SU-DHL-6 (cell line): ENCODE results near the gene CMTM8.
"Not testable (repeated sequence)": the region's sequence is repeated elsewhere in the genome, so short reads cannot be mapped to it uniquely, and the experiment has no call there.

Source experiments
- H2AFZ ChIP-seq: fragments of 200-600 bp; sonication (generic); 2 replicates; pipeline ENCODE4 v1.6.1; 2014; ENCODE audit warnings: low read depth, mild to moderate bottlenecking, moderate library complexity, mixed read lengths, antibody characterized with exemption, low read length; ENCODE audit not compliant: severe bottlenecking
- H3F3A ChIP-seq: fragments of 200-600 bp; shearing (Covaris generic); 2 replicates; pipeline ENCODE4 v1.6.0; 2016; ENCODE audit warnings: antibody characterized with exemption, mild to moderate bottlenecking; ENCODE audit not compliant: insufficient read depth
- H3K27ac ChIP-seq: fragments of 200-600 bp; sonication (generic); 2 replicates; pipeline ENCODE4 v1.5.1; 2016; ENCODE audit warnings: low read depth, mild to moderate bottlenecking, low read length, moderate library complexity, mixed read lengths
- H3K27me3 ChIP-seq: fragments of 200-600 bp; sonication (generic), shearing (Covaris generic); 2 replicates; pipeline ENCODE4 v1.6.0; 2014; ENCODE audit warnings: mild to moderate bottlenecking, low read length
- H3K36me3 ChIP-seq: fragments of 200-600 bp; sonication (generic); 2 replicates; pipeline ENCODE4 v1.6.1; 2014; ENCODE audit warnings: mild to moderate bottlenecking, low read length, mixed read lengths
- H3K4me2 ChIP-seq: fragments of 300-600, 200-600 bp; shearing (Covaris generic), sonication (generic); 2 replicates; pipeline ENCODE4 v1.6.0; 2014; ENCODE audit warnings: low read length, low read depth, mild to moderate bottlenecking; ENCODE audit not compliant: poor library complexity, severe bottlenecking
- H3K4me3 ChIP-seq: fragments of 200-600 bp; sonication (generic); 2 replicates; pipeline ENCODE4 v1.5.1; 2014; ENCODE audit warnings: antibody characterized with exemption, low read length, mild to moderate bottlenecking, mixed read lengths; ENCODE audit not compliant: insufficient read depth, poor library complexity, severe bottlenecking
- H3K79me2 ChIP-seq: fragments of 200-600 bp; sonication (generic); 2 replicates; pipeline ENCODE4 v1.6.1; 2014; ENCODE audit warnings: mild to moderate bottlenecking, low read length, moderate library complexity; ENCODE audit not compliant: insufficient read depth
- H3K9ac ChIP-seq: fragments of 200-600 bp; sonication (generic); 2 replicates; pipeline ENCODE4 v1.7.0; 2014; ENCODE audit warnings: mild to moderate bottlenecking, low read length
- H3K9me2 ChIP-seq: fragments of 200-600 bp; sonication (generic); replicated peaks from 2 replicates; pipeline ENCODE4 v1.6.1; 2014; ENCODE audit warnings: low read length; ENCODE audit not compliant: insufficient read depth
- H3K9me3 ChIP-seq: fragments of 200-600 bp; sonication (generic); 2 replicates; pipeline ENCODE4 v1.6.1; 2014; ENCODE audit warnings: low read length, mixed read lengths; ENCODE audit not compliant: insufficient read depth
- H4K20me1 ChIP-seq: fragments of 200-600 bp; sonication (generic); 2 replicates; pipeline ENCODE4 v1.6.1; 2014; ENCODE audit warnings: low read depth, mild to moderate bottlenecking, antibody characterized with exemption, low read length, moderate library complexity, mixed read lengths
- EZH2phosphoT487 ChIP-seq: fragments of 200-600 bp; sonication (generic), shearing (Covaris generic); conservative IDR thresholded peaks from 2 replicates; pipeline ENCODE4 v1.6.1; 2018; ENCODE audit warnings: mild to moderate bottlenecking, antibody characterized with exemption, low read length, moderate library complexity, mixed read lengths
- TF ChIP-seq, protein P1 (sequence below): fragments of 200-600 bp; sonication (generic); IDR thresholded peaks from one replicate; pipeline ENCODE4 v1.5.1; 2017; ENCODE audit warnings: antibody characterized with exemption, mild to moderate bottlenecking, low read length, moderate library complexity; ENCODE audit not compliant: insufficient read depth, poor library complexity, severe bottlenecking

The CMTM8 gene

DNA sequence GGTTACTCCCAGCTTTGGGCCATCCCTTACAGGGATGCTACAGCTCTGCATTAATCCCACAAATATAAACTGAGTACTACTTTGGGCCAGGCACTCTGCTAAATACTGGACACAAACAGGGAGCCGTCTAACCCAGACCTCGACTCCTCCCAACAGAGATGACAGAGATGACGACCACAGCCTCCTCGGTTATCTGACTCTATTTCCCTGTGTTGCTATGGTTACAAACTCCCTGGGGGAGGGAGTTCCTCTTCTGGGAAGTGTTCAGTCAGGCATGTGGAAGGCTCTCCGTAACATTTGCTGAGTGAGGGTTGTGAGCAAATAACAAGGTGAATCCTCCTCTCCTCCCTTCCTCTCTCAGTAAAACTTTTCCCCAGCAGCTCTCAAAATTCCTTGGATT is 146.5 kb downstream of the CMTM8 start:
- Histone ChIP-seq H3K9me3 (no peaks in the 10 kb centered on the region), H3F3A (no peaks in the 10 kb centered on the region), H3K9me2 (no peaks in the 10 kb centered on the region), H3K79me2 (no peaks in the 10 kb centered on the region), H3K4me2 (no peak overlapping the region), H4K20me1 (no peaks in the 10 kb centered on the region), H3K27ac (no peak overlapping the region), H2AFZ (no peak overlapping the region), H3K4me3 (no peak overlapping the region), H3K27me3 (no peaks in the 10 kb centered on the region), H3K36me3 (no peaks in the 10 kb centered on the region), H3K9ac (no peak overlapping the region)
- TF ChIP-seq, protein P1, sequence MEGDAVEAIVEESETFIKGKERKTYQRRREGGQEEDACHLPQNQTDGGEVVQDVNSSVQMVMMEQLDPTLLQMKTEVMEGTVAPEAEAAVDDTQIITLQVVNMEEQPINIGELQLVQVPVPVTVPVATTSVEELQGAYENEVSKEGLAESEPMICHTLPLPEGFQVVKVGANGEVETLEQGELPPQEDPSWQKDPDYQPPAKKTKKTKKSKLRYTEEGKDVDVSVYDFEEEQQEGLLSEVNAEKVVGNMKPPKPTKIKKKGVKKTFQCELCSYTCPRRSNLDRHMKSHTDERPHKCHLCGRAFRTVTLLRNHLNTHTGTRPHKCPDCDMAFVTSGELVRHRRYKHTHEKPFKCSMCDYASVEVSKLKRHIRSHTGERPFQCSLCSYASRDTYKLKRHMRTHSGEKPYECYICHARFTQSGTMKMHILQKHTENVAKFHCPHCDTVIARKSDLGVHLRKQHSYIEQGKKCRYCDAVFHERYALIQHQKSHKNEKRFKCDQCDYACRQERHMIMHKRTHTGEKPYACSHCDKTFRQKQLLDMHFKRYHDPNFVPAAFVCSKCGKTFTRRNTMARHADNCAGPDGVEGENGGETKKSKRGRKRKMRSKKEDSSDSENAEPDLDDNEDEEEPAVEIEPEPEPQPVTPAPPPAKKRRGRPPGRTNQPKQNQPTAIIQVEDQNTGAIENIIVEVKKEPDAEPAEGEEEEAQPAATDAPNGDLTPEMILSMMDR: no peak
- TF ChIP-seq EZH2phosphoT487: no peak

DNA sequence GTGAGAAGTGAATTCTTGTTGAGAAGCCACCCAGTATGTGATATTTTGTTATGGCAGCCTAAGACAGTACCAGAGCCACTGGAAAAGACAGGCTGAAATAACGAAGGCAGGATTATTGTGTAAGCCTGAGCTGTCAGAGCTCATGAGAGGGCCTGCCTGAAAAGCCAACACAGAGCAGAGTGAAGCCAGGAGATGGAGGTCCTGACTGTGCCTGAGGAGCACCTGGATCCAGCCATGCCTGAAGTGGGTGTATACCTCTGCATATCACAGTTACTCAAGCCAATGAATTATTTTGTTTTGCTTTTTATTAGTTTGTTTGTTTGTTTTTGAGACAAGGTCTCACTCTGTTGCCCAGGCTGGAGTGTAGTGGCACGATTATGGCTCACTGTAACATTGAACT is 149.0 kb downstream of the CMTM8 start:
- Histone ChIP-seq H4K20me1 (no peaks in the 10 kb centered on the region), H3K79me2 (no peaks in the 10 kb centered on the region), H3K4me3 (no peak overlapping the region), H2AFZ (no peak overlapping the region), H3K27me3 (no peaks in the 10 kb centered on the region; the same call in 1 of the 2 replicates), H3K9me2 (no peaks in the 10 kb centered on the region), H3K9me3 (no peaks in the 10 kb centered on the region), H3F3A (no peaks in the 10 kb centered on the region), H3K4me2 (no peak overlapping the region), H3K27ac (no peak overlapping the region), H3K9ac (no peak overlapping the region), H3K36me3 (no peaks in the 10 kb centered on the region)
- TF ChIP-seq, protein P1: no peak
- TF ChIP-seq EZH2phosphoT487: no peak

DNA sequence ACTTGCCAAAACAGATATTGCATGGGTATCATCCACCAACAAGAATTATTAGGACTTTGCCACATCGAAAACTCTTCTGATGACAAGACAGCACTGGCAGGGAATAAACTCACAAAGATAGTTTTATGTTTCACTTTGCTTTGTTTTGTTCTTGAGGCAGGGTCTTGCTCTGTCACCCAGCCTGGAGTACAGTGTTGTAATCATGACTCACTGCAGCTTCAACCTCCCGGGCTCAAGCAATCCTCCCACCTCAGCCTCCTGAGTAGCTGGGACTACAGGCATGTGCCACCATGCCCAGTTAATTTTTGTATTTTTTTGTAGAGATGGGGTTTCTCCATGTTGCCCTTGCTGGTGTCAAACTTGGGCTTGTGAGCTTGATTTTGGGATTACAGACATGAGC is 151.1 kb downstream of the CMTM8 start:
- not testable (repeated sequence) for H3K4me3 ChIP-seq, H3K4me2 ChIP-seq, H4K20me1 ChIP-seq, H3K9me3 ChIP-seq, H3K36me3 ChIP-seq, H3K79me2 ChIP-seq, H3K9ac ChIP-seq, H3K27ac ChIP-seq, H2AFZ ChIP-seq, H3K27me3 ChIP-seq, H3F3A ChIP-seq, H3K9me2 ChIP-seq

DNA sequence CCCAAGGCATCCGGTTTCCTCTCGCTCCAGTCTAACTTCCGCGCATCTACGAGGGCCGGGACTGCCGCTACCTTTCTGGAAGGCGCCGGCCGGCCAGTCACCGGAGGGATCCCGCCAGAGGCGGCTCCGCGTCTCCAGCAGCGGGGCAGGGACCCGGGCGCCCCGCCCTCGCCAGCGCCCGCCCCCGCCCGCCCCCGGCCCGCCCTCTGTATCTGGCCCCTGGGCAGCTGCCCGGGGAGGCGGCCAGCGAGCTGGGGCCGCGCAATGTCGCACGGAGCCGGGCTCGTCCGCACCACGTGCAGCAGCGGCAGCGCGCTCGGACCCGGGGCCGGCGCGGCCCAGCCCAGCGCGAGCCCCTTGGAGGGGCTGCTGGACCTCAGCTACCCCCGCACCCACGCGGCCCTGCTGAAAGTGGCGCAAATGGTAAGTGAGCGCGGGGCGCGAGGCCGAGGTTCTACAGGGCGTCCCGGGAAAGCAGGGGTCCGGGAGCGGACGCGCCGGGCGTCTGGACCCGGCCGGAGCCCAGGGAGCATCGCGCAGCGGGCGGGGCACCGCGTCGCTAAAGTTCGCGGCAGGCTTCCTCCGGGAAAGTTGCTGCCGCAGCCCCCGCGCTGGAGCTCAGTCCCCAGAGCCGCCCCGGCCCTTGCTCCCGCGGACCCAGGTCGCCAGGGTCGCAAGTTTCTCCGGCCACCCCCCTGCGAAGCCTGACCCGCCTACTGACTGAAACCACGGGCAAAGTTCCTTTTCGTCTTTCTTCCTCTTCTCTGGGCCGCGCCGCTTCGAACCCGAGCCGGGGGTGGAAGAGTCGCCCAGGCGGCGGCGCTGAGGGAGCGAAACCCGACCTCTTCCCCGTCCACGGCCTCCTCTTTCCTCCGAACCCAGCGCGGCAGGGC is 153.4 kb downstream of the CMTM8 start, which contains the start of gene CMTM7:
Gene CMTM7, plus strand, starts transcription at position 211 of the 893 bp plus-strand sequence. Its CDS starts 54 bp downstream, at position 265.
- TF ChIP-seq, protein P1: no peak
- no peak for TF ChIP-seq EZH2phosphoT487
- H3F3A ChIP-seq: no peaks in the 10 kb centered on the region
- peak within 1 kb of the TSS; percentile 49 for H3K4me3 ChIP-seq
- H2AFZ ChIP-seq: peak within 1 kb of the TSS; percentile 44
- peak within 1 kb of the TSS; percentile 16; the same call in 1 of the 2 replicates for H3K9ac ChIP-seq
- no peaks in the 10 kb centered on the region; the same call in 1 of the 2 replicates for H3K27me3 ChIP-seq
- H3K36me3 ChIP-seq: no peaks in the 10 kb centered on the region
- H3K4me2 ChIP-seq: peak within 1 kb of the TSS; percentile 53
- H3K9me3 ChIP-seq: no peaks in the 10 kb centered on the region
- no peaks in the 10 kb centered on the region for H3K9me2 ChIP-seq
- no peaks in the 10 kb centered on the region for H4K20me1 ChIP-seq
- no peaks in the 10 kb centered on the region for H3K79me2 ChIP-seq
- no peak within 1 kb of the TSS for H3K27ac ChIP-seq
